ENCODE data around the gene CCL5.
A peak's percentile ranks its signal among the peaks of the same experiment; 100 is the strongest.

Gene CCL5

GRCh38 chr17:35889818-35890773 lies 9.9 kb upstream of the CCL5 start:
- Mint-ChIP-seq H3K9me3 (no peaks in the 10 kb centered on the region), H3K27ac (no peak overlapping the region), H3K36me3 (no peaks in the 10 kb centered on the region), H3K4me3 (no peak overlapping the region), H3K4me1 (peaks cover 6% of the 10 kb centered on the region), H3K27me3 (no peaks in the 10 kb centered on the region)

GRCh38 chr17:35889241-35889640 lies 9.1 kb upstream of the CCL5 start:
- Mint-ChIP-seq H3K36me3 (no peaks in the 10 kb centered on the region), H3K9me3 (no peaks in the 10 kb centered on the region), H3K27me3 (no peaks in the 10 kb centered on the region), H3K4me3 (no peak overlapping the region), H3K27ac (no peak overlapping the region), H3K4me1 (peaks cover 6% of the 10 kb centered on the region)

GRCh38 chr17:35878361-35878760 lies 1.8 kb downstream of the CCL5 start:
- no peak overlapping the region for H3K27ac Mint-ChIP-seq
- H3K36me3 Mint-ChIP-seq = no peaks in the 10 kb centered on the region
- no peaks in the 10 kb centered on the region for H3K9me3 Mint-ChIP-seq
- H3K27me3 Mint-ChIP-seq = no peaks in the 10 kb centered on the region
- H3K4me1 Mint-ChIP-seq = peaks cover 16% of the 10 kb centered on the region
- peak overlapping the region; percentile 34 for H3K4me3 Mint-ChIP-seq

- Mint-ChIP-seq H3K36me3 (no peaks in the 10 kb centered on the region), H3K9me3 (no peaks in the 10 kb centered on the region), H3K4me1 (peaks cover 16% of the 10 kb centered on the region), H3K27me3 (no peaks in the 10 kb centered on the region), H3K27ac (no peak overlapping the region), H3K4me3 (peak overlapping the region; percentile 13)
These were observed 2.7 kb downstream of the CCL5 start for GRCh38 chr17:35877345-35878029.

GRCh38 chr17:35876534-35876933 lies 3.6 kb downstream of the CCL5 start:
- Mint-ChIP-seq H3K4me3 (no peak overlapping the region), H3K27ac (no peak overlapping the region)

GRCh38 chr17:35875800-35876139 lies 4.4 kb downstream of the CCL5 start:
- H3K27me3 Mint-ChIP-seq = no peaks in the 10 kb centered on the region
- no peak overlapping the region for H3K4me3 Mint-ChIP-seq
- H3K36me3 Mint-ChIP-seq = peaks cover 1% of the 10 kb centered on the region
- H3K27ac Mint-ChIP-seq = no peak overlapping the region
- H3K4me1 Mint-ChIP-seq = peaks cover 30% of the 10 kb centered on the region
- no peaks in the 10 kb centered on the region for H3K9me3 Mint-ChIP-seq

More at GRCh38 chr17:35876534-35876933, 3.6 kb downstream of the CCL5 start:
- peaks cover 22% of the 10 kb centered on the region for H3K4me1 Mint-ChIP-seq
- no peaks in the 10 kb centered on the region for H3K27me3 Mint-ChIP-seq
- no peaks in the 10 kb centered on the region for H3K9me3 Mint-ChIP-seq
- no peaks in the 10 kb centered on the region for H3K36me3 Mint-ChIP-seq

GRCh38 chr17:35875072-35875799 lies 4.9 kb downstream of the CCL5 start:
- H3K4me3 Mint-ChIP-seq = no peak overlapping the region
- H3K27ac Mint-ChIP-seq = no peak overlapping the region
- H3K36me3 Mint-ChIP-seq = peaks cover 1% of the 10 kb centered on the region

GRCh38 chr17:35872196-35872980 lies 7.8 kb downstream of the CCL5 start:
- Mint-ChIP-seq H3K4me1 (peaks cover 25% of the 10 kb centered on the region), H3K27ac (no peak overlapping the region), H3K9me3 (no peaks in the 10 kb centered on the region)

More at GRCh38 chr17:35875072-35875799, 4.9 kb downstream of the CCL5 start:
- Mint-ChIP-seq H3K27me3 (no peaks in the 10 kb centered on the region), H3K9me3 (no peaks in the 10 kb centered on the region), H3K4me1 (peaks cover 31% of the 10 kb centered on the region)

GRCh38 chr17:35870906-35871819 lies 9.0 kb downstream of the CCL5 start:
- H3K27me3 Mint-ChIP-seq = no peaks in the 10 kb centered on the region
- no peak overlapping the region for H3K4me3 Mint-ChIP-seq

More at GRCh38 chr17:35872196-35872980, 7.8 kb downstream of the CCL5 start:
- Mint-ChIP-seq H3K27me3 (no peaks in the 10 kb centered on the region), H3K4me3 (no peak overlapping the region), H3K36me3 (peaks cover 1% of the 10 kb centered on the region)

GRCh38 chr17:35868737-35869136 lies 11.4 kb downstream of the CCL5 start, which contains the start of gene HEATR9:
Gene HEATR9, minus strand, starts transcription at chr17:35868891. Its CDS starts 149 bp downstream, at chr17:35868742.
- Mint-ChIP-seq H3K9me3 (no peaks in the 10 kb centered on the region), H3K36me3 (peaks cover 1% of the 10 kb centered on the region), H3K4me1 (peaks cover 15% of the 10 kb centered on the region), H3K4me3 (no peak within 1 kb of the TSS), H3K27ac (no peak within 1 kb of the TSS), H3K27me3 (no peaks in the 10 kb centered on the region)

More at GRCh38 chr17:35870906-35871819, 9.0 kb downstream of the CCL5 start:
- Mint-ChIP-seq H3K36me3 (peaks cover 1% of the 10 kb centered on the region), H3K4me1 (peaks cover 21% of the 10 kb centered on the region), H3K27ac (no peak overlapping the region), H3K9me3 (no peaks in the 10 kb centered on the region)

GRCh38 chr17:35867574-35867973 lies 12.6 kb downstream of the CCL5 start:
- H3K27me3 Mint-ChIP-seq = no peaks in the 10 kb centered on the region
- H3K4me1 Mint-ChIP-seq = peaks cover 15% of the 10 kb centered on the region
- peaks cover 4% of the 10 kb centered on the region for H3K36me3 Mint-ChIP-seq
- H3K4me3 Mint-ChIP-seq = no peak overlapping the region
- H3K9me3 Mint-ChIP-seq = no peaks in the 10 kb centered on the region
- no peak overlapping the region for H3K27ac Mint-ChIP-seq

- peaks cover 6% of the 10 kb centered on the region for H3K36me3 Mint-ChIP-seq
- H3K4me1 Mint-ChIP-seq = peaks cover 8% of the 10 kb centered on the region
- no peak overlapping the region for H3K4me3 Mint-ChIP-seq
- no peaks in the 10 kb centered on the region for H3K9me3 Mint-ChIP-seq
- no peak overlapping the region for H3K27ac Mint-ChIP-seq
- H3K27me3 Mint-ChIP-seq = no peaks in the 10 kb centered on the region
These were observed 13.7 kb downstream of the CCL5 start for GRCh38 chr17:35866341-35866950.

GRCh38 chr17:35865412-35866340 lies 14.5 kb downstream of the CCL5 start:
- H3K9me3 Mint-ChIP-seq = no peaks in the 10 kb centered on the region
- no peak overlapping the region for H3K27ac Mint-ChIP-seq
- H3K4me1 Mint-ChIP-seq = peaks cover under 1% of the 10 kb centered on the region
- peaks cover 7% of the 10 kb centered on the region for H3K36me3 Mint-ChIP-seq
- H3K4me3 Mint-ChIP-seq = no peak overlapping the region
- H3K27me3 Mint-ChIP-seq = no peaks in the 10 kb centered on the region
